Activated CD4-positive, alpha-beta T cell treated with anti-CD3 and anti-CD28 coated beads, Interleukin-2, amount 50 U/mL, for 24 hours (primary cell): Measurements from ENCODE around the gene SUFU.

Experiments used
- DNase-seq, 2 donors: peaks; one replicate each; pipeline ENCODE4 v3.0.0-alpha.2; 2020; ENCODE audit warnings: low read depth in 1 of 2, low spot score in 1 of 2

Gene SUFU

DNA sequence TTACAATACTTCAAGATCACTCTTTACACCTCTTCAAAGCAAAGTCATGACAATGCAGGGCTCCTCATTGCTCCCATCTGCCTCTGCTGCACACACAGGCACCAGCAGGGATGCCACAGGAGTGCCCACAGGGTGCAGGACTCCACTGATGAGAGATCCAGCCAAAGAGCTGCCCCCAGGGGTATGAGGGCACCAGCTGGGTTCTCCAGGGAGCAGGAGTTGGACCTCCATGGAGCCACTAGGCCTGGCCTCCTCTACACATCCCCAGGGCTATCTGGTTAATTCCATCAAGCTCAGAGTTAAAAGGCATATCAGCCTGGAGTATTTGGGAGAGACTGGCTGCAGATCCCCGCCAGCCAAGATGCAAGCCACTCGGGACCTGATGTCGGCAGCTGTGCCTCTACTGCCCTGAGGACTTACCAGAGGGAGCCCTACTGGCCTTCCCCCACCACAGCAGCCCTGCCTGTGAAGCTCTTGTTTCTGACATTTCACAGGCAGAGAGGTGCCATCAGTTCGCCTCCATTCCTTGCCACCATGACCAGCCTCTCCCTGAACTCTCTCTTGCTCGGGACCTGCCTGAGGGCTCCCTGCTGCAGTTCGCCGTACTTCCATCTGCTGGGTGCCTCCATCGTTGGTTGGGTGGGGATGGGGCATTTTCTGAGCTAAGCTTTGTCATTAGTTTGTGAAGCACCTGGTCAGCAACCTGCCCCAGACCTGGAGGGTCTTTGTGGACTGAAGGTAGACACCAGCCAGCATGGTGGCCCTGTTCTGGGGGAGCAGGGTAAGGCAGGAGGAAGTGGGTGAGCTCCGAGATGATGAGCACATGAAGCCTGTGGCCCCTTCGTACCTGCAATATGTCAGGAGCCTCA is 128.0 kb downstream of the SUFU start:
- DNase-seq, result no peak

DNA sequence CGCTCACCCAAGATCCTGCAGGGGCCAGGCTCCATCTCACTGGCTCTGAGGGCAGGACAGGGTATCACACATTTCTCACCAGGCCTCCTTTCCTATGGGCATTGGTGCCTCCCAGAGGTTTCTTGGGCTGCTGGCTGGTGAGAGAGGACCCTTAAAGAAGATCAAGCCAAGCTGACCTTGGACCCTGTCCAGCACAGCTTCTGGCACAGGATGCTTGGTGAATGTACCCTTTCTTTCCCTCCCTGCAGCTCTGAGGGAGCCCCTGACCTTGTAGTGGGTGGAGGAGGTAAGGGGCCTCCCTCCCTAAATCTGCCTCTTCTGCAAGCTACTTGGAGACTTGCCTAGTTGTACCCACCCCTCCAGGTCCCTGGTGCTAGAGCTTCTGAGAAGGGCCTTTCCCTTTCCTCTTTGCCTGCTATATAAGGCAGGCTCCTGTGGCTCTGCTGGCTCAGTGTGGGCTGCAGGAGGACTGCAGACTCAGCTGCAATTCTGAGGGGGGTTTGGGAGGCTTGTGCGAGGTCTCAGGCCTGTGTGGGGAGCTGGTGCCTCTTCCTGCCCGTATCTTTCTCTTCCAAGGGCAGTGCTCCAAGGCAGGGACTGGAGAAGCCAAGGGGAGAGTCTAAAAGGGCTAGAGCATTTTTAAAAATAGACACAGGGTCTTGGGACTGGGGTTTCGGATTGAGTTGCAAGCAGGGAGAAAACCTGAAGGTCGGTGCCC is 128.8 kb downstream of the SUFU start:
- no peak for DNase-seq

GRCh38 chr10:102633287-102633686 is 129.5 kb downstream of the SUFU start:
- DNase-seq, result no peak

DNA sequence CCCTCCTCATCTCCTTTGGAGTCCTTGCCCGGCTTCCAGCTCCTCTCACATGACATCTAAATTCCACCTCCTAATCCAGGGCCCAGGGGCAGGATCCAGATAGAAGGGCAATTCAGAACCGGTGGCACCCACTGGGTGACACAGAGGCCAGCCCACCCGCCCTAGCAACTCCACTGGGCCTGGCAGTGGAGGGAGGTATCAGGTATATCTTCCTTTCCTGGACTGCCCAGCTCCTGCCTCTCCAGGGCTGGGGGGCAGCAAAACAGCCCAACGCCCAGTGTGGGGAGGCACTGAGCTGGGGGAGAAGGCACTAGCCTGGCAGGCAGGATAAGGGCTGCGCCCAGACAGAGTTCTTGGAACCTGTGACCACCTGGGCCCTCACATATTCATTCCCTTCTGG is 130.1 kb downstream of the SUFU start:
- DNase-seq, result no peak

DNA sequence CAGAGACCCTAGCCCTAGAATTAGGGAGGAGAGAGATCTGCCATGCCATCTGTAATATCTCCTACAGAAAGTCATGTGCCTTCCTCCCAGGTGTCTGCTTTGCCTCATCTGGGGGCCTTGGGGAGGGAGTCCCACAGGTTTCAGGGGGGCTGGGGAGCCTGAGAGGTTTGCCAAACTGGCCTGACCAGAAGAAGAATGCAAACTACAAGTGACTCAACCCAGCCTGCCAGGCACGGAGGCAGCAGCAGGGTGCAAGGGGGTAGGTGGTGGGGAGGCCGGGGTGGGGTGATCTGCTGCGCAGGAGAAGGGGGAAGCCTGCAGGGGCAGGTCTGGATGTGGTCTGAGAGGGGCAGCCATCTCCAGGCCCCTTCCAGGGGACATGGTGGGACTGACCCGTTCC is 130.9 kb downstream of the SUFU start:
- no peak for DNase-seq

DNA sequence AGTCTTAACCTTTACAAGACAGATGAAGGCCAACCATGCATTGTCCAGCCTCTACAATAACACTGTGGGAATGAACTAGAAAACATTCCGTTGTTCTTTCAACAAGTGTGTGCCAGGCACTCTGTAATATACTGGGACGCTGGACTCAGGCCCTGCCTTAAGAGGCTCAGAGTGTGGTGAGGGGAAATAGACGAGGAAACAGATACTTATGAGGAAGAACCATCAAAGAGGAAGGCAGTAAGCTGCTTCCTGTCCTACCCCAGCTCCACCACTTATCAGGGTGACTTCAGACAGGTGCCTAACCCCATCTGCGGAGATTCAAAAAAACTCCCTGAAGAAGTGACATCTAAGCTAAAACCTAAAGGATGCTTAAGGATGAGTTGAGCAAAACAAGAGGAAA is 131.6 kb downstream of the SUFU start:
- DNase-seq, result no peak

DNA sequence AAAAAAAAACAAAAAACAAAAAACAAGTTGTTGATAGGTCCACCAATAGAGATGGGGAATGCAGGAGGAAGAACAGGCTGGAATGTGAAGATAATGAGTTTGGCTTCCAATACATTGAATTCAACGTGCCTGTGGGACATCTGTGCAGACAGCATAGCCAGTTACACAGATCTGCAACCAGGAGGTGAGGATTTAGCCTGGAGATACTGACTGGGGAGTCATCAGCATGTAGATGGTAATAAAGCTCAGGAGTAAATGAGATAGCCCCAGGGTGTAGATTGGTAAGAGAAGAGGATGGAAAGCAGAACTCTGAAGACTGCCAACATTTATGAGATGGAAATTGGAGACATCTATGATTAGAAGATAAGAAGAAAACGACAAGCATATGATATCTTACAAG is 135.8 kb downstream of the SUFU start:
- DNase-seq, result no peak

DNA sequence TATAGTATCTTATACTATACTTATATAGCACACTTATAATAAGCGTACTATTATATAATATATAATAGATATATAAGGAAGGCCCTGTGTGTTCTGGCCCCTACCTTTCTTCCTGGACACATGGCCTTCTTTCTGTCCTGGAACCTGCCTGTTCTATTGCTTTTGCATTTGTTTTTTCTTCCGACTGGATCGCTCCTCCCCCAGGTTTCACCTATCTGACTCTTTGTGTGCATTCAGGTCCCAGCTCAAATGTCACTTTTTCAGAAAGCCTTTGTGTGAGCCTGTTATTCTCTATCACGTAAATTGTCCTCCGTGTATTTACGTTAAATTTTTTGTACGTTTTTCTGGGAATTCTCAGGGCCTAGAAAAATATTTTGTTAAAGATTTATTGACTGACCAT is 137.6 kb downstream of the SUFU start:
- DNase-seq, result no peak

- DNase-seq, result peak; percentile 92 to 97
Observed at GRCh38 chr10:102641880-102642735, 138.3 kb downstream of the SUFU start.

DNA sequence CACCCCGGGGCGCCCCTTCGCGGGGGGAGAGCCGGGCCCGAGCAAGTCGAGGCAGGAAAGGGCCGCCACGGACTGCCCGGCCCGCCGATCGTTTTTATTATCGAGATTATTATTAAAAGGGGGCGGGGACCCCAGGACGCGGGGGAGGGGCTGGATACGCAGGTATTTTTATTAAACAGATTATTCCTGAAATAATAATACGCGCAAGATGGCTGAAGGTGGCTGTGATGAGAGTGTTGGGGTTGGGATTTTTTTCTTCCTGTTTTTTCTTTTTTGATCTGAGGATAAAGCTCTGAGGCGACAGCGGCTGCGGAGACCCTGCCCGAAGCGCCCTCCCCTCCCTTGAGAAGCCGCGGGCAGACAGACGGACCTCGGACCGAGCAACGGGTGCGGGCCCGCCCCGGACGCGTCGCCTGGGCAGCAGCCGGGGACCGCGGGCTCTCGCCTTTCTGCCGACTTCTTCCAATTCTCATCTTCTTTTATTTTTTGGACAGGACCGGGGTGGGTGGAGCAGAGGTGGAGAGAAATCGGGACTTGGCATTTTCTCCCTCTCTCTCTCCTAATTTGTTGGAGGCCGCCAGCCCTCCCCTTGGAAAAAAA is 139.1 kb downstream of the SUFU start:
- DNase-seq, result no peak

GRCh38 chr10:102643336-102644065 is 139.7 kb downstream of the SUFU start:
- DNase-seq, result peak in 1 of 2 donors; percentile 24

DNA sequence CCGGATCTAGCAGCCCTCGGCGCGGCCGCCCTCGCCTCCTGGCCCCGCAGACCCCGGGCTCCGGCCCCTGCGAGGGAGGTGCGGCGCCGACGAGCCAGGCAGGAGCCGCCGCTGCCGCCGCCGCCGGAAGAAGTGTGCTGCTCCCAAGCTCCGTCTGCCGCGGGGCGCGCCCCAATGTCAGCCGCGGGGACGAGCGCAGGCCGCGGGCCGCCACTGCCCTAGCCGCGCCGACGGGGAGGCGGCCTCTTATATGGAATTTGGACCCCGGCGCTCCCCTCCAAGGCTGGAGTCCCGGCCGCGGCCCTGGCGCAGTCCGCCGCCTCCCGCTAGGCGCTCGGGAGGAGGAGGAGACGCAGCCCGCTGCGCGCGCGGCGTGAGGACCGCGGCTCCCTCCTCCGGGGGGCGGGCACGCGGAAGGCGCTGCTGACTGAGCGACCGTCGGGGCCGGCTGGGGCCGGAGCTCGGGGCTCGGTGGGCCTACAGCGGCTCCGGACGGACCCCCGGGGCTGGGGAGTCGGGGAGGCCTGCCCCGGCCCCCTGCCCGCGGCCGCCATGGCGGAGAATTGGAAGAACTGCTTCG is 140.4 kb downstream of the SUFU start, which contains the start of gene TRIM8:
TRIM8 (plus strand) TSS at position 414 of the 580 bp plus-strand sequence; CDS start at position 553, 139 bp downstream.
- DNase-seq, result peak; percentile 37 to 49

DNA sequence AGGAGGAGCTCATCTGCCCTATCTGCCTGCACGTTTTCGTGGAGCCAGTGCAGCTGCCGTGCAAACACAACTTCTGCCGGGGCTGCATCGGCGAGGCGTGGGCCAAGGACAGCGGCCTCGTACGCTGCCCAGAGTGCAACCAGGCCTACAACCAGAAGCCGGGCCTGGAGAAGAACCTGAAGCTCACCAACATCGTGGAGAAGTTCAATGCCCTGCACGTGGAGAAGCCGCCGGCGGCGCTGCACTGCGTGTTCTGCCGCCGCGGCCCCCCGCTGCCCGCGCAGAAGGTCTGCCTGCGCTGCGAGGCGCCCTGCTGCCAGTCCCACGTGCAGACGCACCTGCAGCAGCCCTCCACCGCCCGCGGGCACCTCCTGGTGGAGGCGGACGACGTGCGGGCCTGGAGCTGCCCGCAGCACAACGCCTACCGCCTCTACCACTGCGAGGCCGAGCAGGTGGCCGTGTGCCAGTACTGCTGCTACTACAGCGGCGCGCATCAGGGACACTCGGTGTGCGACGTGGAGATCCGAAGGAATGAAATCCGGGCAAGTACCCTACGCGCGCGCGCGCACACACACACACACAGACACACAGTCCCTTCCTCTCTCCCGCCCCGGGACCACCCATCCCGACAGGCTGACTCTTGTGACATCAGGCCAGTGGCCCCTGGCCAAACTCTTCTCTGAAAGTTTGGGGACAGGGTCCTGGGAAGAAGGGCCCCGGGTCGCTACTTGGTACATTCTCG is 141.0 kb downstream of the SUFU start:
- peak; percentile 49 to 62 for DNase-seq

- DNase-seq, result peak in 1 of 2 donors; percentile 28
Observed at GRCh38 chr10:102645388-102645740, 141.6 kb downstream of the SUFU start.

GRCh38 chr10:102645741-102646609 is 142.2 kb downstream of the SUFU start:
- DNase-seq, result peak; percentile 57 to 61

DNA sequence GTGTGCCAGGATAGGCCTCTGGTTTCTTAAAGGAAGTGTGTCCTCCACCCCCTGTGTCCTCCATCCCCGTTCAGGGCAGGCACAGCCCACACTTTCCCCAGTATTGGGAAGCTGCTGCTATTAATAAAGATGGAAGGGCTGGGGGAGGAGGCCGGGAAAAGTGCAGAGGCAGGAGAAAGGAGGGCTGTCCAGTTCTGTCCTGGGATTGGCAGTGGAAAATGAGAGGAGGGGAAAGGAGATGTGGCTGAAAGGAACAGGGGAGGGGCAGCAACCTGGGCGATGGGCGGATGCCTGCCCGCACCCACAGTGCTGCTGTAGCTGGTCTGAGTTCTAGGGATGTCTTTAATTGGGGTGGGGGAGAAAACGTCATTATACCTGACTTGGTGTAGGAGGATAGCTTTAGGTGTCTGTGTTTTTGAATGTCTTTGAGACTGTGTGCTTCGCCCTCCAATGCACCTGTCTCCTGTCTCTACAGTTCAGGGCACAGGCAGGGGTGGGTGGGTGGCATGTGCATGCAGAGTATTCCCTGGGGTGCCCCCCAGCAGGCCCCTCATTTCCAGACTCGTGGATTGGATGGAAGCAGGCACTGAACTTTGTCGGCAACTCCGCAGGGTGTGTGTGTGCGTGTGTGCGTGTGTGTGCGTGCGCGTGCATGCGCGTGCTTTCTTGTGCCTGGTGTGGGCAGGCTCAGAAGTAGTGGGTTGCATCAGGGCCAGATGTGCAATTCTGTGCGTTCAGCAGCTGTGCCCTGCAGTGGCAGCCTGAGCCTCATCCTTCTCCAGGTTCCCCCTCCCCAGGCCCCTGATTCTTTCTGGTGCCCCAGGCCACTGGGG is 143.1 kb downstream of the SUFU start:
- DNase-seq, result peak in 1 of 2 donors; percentile 29
